SU-DHL-6 (cell line): ENCODE data around the gene DCAF5.

Source experiments
- EZH2phosphoT487 ChIP-seq: fragments of 200-600 bp; sonication (generic), shearing (Covaris generic); conservative IDR thresholded peaks from 2 replicates; pipeline ENCODE4 v1.6.1; 2018; ENCODE audit warnings: mild to moderate bottlenecking, antibody characterized with exemption, low read length, moderate library complexity, mixed read lengths
- TF ChIP-seq, protein P1 (sequence below): fragments of 200-600 bp; sonication (generic); IDR thresholded peaks from one replicate; pipeline ENCODE4 v1.5.1; 2017; ENCODE audit warnings: antibody characterized with exemption, mild to moderate bottlenecking, low read length, moderate library complexity; ENCODE audit not compliant: insufficient read depth, poor library complexity, severe bottlenecking

DNA sequence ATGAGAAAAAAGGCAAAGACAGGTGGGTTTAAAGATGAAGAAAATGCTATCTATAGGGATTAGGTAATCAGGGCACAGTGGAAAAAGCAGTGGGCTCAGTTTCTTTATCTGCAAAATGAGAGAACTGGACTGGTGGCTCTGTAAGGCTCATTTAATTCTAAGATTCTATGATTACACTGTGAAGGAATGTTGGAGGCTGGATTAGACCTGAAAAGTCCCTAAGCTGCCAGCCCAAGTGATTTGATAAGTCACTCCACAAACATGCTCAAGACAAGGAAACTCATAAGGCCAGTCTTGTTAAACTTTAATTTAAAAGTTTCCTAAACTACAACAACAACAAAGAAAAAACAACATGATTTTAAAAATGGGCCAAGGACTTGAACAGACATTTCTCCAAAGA is 75.1 kb downstream of the DCAF5 start:
- TF ChIP-seq, protein P1, sequence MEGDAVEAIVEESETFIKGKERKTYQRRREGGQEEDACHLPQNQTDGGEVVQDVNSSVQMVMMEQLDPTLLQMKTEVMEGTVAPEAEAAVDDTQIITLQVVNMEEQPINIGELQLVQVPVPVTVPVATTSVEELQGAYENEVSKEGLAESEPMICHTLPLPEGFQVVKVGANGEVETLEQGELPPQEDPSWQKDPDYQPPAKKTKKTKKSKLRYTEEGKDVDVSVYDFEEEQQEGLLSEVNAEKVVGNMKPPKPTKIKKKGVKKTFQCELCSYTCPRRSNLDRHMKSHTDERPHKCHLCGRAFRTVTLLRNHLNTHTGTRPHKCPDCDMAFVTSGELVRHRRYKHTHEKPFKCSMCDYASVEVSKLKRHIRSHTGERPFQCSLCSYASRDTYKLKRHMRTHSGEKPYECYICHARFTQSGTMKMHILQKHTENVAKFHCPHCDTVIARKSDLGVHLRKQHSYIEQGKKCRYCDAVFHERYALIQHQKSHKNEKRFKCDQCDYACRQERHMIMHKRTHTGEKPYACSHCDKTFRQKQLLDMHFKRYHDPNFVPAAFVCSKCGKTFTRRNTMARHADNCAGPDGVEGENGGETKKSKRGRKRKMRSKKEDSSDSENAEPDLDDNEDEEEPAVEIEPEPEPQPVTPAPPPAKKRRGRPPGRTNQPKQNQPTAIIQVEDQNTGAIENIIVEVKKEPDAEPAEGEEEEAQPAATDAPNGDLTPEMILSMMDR, result no peak
- no peak for TF ChIP-seq EZH2phosphoT487
